Measurements from ENCODE around the gene ZNF609.

Gene ZNF609

DNA sequence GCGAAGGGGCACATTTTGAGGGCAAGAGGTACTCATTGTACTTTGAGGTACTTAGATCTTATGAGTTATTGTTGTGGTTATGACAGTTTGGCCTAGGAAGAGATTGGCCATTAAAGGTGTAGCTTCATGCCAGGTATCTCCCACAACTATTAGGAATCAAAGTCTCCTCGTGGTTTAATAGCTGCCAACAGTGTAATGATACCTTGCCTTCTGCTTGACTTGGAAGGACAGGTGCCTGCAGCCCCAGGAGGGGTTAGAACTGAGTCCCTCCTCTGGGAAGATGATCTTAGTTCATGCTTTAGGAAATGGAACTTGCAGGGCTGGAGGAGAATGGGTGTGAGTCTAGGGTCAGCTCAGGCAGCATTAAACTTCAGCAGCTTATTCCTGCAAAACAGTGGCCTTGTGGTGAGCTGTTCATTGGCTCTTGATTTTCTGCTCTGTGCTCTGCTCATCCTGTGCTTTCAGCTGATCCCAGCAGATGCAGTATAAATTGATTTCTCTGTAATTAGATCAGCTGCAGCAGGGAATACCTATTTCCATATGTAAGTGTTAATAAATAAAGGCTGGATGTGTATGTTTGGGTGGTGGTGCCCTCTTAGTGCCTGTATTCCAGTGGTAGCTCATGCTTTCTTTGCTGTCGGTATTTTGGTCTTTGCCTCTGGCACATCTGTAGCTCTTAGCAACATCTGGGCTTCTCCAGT is 40.5 kb downstream of the ZNF609 start:
- TF ChIP-seq, protein P1, sequence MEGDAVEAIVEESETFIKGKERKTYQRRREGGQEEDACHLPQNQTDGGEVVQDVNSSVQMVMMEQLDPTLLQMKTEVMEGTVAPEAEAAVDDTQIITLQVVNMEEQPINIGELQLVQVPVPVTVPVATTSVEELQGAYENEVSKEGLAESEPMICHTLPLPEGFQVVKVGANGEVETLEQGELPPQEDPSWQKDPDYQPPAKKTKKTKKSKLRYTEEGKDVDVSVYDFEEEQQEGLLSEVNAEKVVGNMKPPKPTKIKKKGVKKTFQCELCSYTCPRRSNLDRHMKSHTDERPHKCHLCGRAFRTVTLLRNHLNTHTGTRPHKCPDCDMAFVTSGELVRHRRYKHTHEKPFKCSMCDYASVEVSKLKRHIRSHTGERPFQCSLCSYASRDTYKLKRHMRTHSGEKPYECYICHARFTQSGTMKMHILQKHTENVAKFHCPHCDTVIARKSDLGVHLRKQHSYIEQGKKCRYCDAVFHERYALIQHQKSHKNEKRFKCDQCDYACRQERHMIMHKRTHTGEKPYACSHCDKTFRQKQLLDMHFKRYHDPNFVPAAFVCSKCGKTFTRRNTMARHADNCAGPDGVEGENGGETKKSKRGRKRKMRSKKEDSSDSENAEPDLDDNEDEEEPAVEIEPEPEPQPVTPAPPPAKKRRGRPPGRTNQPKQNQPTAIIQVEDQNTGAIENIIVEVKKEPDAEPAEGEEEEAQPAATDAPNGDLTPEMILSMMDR (conservative IDR thresholded peaks at IDR 0.05), result no peak
- no peak overlapping the region for H3K27ac ChIP-seq

DNA sequence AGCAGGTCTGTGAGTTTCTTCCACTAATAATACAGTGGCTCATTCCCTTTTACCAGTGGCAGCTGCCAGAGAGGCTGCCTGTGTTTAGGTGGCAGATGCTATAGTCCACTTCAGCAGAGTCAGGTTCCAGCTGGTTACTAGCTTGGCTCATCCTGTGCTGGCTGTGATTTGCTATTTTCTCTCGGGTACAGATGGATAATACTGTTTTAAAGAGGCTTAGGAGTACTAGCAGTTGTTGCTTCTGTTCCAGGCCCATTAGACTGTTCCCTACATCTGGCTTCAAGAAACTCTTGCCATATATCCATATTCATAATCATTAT is 41.0 kb downstream of the ZNF609 start:
- no peak overlapping the region for H3K27ac ChIP-seq
- TF ChIP-seq, protein P1 (conservative IDR thresholded peaks at IDR 0.05), result no peak

DNA sequence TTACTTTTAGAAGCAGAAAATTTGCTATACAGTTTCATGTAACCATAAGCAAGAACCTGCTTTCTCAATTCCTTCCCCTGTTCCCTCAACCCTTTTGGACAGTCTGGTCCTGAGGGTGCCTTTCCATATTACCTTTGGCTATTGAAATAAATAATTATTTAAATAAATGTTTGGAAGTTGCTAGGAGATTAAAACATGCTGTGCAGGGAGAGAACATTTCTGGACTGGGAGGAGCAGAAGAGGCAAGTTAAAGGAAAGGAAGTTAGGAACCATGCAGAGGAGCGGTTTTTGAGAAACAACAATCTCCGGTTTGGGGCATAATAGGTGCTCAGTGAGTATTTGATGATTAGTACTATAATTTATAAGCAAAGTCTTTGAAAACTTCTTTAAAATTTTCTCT is 41.8 kb downstream of the ZNF609 start:
- TF ChIP-seq, protein P1 (conservative IDR thresholded peaks at IDR 0.05), result no peak
- H3K27ac ChIP-seq, result no peak overlapping the region

DNA sequence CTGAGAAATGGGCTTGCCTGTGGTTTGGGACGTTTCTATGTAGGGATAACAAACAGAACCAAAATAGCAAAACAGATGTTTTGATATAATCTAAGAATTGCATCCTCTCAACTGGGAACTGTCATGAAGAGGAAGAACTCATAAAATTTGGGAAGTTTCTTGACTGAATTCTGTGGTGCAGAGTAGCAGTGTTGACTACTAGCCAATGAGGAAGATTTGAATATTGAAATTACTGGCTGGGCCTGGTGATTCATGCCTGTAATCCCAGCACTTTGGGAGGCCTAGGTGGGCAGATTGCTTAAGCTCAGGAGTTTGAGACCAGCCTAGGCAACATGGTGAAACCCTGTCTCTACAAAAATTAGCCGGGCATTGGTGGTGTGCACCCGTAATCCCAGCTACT is 42.2 kb downstream of the ZNF609 start:
- TF ChIP-seq, protein P1 (conservative IDR thresholded peaks at IDR 0.05), result no peak
- no peak overlapping the region for H3K27ac ChIP-seq

DNA sequence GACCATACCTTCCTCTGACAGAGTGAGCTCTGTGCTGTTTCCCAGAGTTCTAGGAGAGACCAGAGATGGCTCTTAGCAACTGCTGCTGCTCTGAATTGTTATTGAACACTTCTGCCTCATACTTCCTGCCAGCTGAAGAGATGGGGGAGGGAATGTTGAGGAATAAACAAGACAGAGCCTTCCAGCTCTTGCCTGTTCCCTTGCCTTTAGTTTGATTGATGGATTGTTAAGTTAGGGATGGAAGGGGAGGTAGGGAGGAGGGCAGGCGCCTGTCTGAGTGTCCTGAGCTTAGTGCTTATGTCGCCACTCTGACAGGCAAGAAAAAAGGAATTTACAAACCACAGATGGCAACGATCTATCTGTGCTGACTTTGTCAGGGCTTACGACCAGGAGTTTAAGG is 42.8 kb downstream of the ZNF609 start:
- TF ChIP-seq, protein P1 (conservative IDR thresholded peaks at IDR 0.05), result no peak
- no peak overlapping the region for H3K27ac ChIP-seq

DNA sequence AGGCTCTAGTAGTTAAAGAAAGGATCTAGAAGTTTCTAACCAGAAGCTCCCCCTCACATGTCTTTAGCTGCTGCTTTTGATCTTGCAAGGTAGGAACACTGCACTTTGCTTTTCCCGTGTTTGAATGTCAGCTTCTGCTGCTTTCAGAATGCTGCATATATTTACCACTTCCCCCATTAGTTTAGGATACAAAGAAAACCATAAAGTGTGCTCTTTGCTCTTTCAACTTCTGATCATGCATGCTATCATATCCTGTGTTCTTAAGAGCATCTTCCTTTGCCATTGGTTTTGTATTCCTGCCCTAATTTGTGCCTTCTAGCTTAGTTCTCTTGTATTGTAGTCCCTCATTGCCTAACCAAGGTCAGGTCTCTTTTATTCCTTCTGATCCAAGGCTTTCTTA is 43.3 kb downstream of the ZNF609 start:
- H3K27ac ChIP-seq, result no peak overlapping the region
- TF ChIP-seq, protein P1 (conservative IDR thresholded peaks at IDR 0.05), result no peak

DNA sequence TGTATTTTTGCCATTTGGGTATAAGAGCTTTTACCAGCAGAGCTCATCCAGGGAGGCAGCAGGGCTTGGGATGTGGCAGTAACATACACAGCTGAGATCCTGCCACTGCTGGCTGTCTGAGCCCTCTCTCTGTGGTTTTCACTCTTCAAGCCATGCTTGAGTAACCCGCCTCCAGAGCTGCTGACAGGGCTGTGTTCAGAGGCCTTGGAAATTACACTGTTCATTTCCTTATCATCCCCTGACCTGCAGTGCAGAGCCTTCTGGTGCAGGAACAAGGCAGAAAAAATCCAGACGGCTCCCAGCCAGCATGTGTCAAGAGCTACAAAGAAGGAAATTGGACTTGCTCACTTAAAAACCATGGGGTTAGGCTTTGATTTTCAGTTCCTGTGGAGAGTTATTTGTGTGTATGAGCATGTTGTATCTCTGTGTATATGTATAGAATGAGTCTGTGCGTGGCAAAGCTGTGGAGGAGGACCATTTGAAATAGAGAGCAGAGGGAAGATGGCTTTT is 47.0 kb downstream of the ZNF609 start:
- TF ChIP-seq, protein P1 (conservative IDR thresholded peaks at IDR 0.05), result no peak
- H3K27ac ChIP-seq, result no peak overlapping the region
